OCI-LY3 (cell line): Measurements from ENCODE around the gene MAGEA9B.
"Not testable (repeated sequence)": the region's sequence is repeated elsewhere in the genome, so short reads cannot be mapped to it uniquely, and the experiment has no call there.

Experiments
- EZH2phosphoT487 ChIP-seq: fragments of 200-600 bp; shearing (Covaris generic); IDR thresholded peaks from 2 replicates; pipeline ENCODE4 v1.6.1; 2018; ENCODE audit warnings: antibody characterized with exemption, mixed run types, low read depth
- TF ChIP-seq, protein P1 (sequence below): fragments of 200-600, 300-600 bp; sonication (generic); IDR thresholded peaks from 2 replicates; pipeline ENCODE4 v1.5.1; 2014; ENCODE audit warnings: antibody characterized with exemption, low read length, low read depth

DNA sequence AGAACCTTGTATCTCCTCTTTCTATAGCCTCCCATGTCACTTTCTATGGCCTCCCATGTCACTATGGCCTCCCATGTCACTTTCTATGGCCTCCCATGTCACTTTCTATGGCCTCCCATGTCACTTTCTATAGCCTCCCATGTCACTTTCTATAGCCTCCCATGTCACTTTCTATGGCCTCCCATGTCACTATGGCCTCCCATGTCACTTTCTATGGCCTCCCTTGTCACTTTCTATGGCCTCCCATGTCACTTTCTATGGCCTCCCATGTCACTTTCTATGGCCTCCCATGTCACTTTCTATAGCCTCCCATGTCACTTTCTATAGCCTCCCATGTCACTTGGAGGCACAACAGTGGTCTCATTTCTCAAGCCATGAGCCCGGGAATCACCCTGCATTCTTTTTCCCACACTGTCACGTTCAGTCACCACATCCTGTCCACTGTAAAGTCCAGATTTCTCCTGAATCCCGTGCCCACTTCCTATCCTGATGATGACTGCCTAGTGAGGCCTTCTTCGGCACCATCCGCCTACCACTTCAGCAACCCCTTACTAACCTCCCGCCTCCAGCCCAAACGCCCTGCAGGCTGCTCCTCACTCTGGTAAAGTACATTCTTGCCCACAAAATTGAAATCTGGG is 18.1 kb upstream of the MAGEA9B start:
- TF ChIP-seq, protein P1, sequence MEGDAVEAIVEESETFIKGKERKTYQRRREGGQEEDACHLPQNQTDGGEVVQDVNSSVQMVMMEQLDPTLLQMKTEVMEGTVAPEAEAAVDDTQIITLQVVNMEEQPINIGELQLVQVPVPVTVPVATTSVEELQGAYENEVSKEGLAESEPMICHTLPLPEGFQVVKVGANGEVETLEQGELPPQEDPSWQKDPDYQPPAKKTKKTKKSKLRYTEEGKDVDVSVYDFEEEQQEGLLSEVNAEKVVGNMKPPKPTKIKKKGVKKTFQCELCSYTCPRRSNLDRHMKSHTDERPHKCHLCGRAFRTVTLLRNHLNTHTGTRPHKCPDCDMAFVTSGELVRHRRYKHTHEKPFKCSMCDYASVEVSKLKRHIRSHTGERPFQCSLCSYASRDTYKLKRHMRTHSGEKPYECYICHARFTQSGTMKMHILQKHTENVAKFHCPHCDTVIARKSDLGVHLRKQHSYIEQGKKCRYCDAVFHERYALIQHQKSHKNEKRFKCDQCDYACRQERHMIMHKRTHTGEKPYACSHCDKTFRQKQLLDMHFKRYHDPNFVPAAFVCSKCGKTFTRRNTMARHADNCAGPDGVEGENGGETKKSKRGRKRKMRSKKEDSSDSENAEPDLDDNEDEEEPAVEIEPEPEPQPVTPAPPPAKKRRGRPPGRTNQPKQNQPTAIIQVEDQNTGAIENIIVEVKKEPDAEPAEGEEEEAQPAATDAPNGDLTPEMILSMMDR = not testable (repeated sequence)
- TF ChIP-seq EZH2phosphoT487 = not testable (repeated sequence)
